ENCODE data around the gene RABEPK.
"Not testable (repeated sequence)": the region's sequence is repeated elsewhere in the genome, so short reads cannot be mapped to it uniquely, and the experiment has no call there.

RABEPK gene

DNA sequence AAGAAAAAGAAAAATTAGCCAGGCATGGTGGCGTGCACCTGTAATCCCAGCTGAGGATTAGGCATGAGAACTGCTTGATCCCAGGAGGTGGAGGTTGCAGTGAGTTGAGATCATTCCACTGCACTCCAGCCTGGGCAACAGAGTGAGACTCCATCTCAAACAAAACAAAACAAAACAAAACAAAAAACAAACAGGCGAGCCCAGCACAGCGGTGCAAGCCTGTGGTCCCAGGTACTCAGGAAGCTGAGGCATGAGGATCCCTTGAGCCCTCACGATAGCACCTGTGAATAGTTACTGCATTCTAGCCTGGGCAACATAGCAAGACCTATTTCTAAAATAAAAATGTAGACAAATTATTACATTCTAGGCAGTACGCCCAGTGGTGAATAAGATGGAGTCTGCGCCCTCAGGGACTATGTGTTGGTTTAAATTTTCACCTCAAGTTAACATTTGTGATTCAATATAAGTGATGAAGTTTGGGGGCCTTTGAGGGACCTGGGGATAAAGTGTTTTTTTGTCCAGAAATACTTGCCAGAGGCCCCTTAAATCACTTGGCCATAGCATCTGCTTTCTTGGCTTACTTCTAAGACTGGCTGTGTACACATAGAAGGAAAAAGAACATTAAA, 57.9 kb downstream of the RABEPK start:
- Mint-ChIP-seq H3K27me3 (no peaks in the 10 kb centered on the region), H3K4me3 (no peak overlapping the region), H3K27ac (no peak overlapping the region), H3K36me3 (no peaks in the 10 kb centered on the region), H3K9me3 (no peaks in the 10 kb centered on the region), H3K4me1 (peaks cover 13% of the 10 kb centered on the region)

GRCh38 chr9:125258832-125259534, 58.6 kb downstream of the RABEPK start:
- Mint-ChIP-seq H3K4me3 (no peak overlapping the region), H3K36me3 (peaks cover 2% of the 10 kb centered on the region), H3K9me3 (no peaks in the 10 kb centered on the region), H3K4me1 (peaks cover 19% of the 10 kb centered on the region), H3K27ac (no peak overlapping the region), H3K27me3 (no peaks in the 10 kb centered on the region)

- peaks cover 30% of the 10 kb centered on the region for H3K4me1 Mint-ChIP-seq
- H3K36me3 Mint-ChIP-seq, result peaks cover 2% of the 10 kb centered on the region
- H3K27me3 Mint-ChIP-seq, result no peaks in the 10 kb centered on the region
- no peaks in the 10 kb centered on the region for H3K9me3 Mint-ChIP-seq
- peak overlapping the region; percentile 99 for H3K4me3 Mint-ChIP-seq
- H3K27ac Mint-ChIP-seq, result peak overlapping the region; percentile 73
Measured at GRCh38 chr9:125260561-125260960, 60.2 kb downstream of the RABEPK start.

- H3K4me1 Mint-ChIP-seq, result peaks cover 36% of the 10 kb centered on the region
- no peaks in the 10 kb centered on the region for H3K27me3 Mint-ChIP-seq
Measured at GRCh38 chr9:125261501-125262293, 61.4 kb downstream of the RABEPK start, which contains the start of gene GAPVD1. Gene GAPVD1 (plus strand): TSS chr9:125261826. CDS start chr9:125298922, 37,096 bp downstream.

GRCh38 chr9:125262294-125262991, 62.1 kb downstream of the RABEPK start:
- Mint-ChIP-seq H3K9me3 (no peaks in the 10 kb centered on the region), H3K4me1 (peaks cover 41% of the 10 kb centered on the region), H3K27me3 (no peaks in the 10 kb centered on the region), H3K27ac (peak overlapping the region; percentile 80), H3K4me3 (peak overlapping the region; percentile 99), H3K36me3 (peaks cover 2% of the 10 kb centered on the region)

More at GRCh38 chr9:125261501-125262293, 61.4 kb downstream of the RABEPK start, which contains the start of gene GAPVD1:
- H3K27ac Mint-ChIP-seq, result peak within 1 kb of the TSS; percentile 86
- peak within 1 kb of the TSS; percentile 99 for H3K4me3 Mint-ChIP-seq
- peaks cover 2% of the 10 kb centered on the region for H3K36me3 Mint-ChIP-seq
- no peaks in the 10 kb centered on the region for H3K9me3 Mint-ChIP-seq

- Mint-ChIP-seq H3K27ac (peak overlapping the region; percentile 57), H3K4me1 (peaks cover 53% of the 10 kb centered on the region), H3K4me3 (peak overlapping the region; percentile 85)
- not testable (repeated sequence) for H3K27me3 Mint-ChIP-seq, H3K36me3 Mint-ChIP-seq, H3K9me3 Mint-ChIP-seq
Measured at GRCh38 chr9:125264068-125264467, 63.7 kb downstream of the RABEPK start.

- Mint-ChIP-seq H3K27ac (peak overlapping the region; percentile 23), H3K27me3 (no peaks in the 10 kb centered on the region), H3K4me3 (no peak overlapping the region), H3K4me1 (peaks cover 65% of the 10 kb centered on the region), H3K9me3 (no peaks in the 10 kb centered on the region), H3K36me3 (peaks cover 15% of the 10 kb centered on the region)
Measured at GRCh38 chr9:125268394-125269013, 68.2 kb downstream of the RABEPK start.

- H3K9me3 Mint-ChIP-seq, result no peaks in the 10 kb centered on the region
- H3K4me3 Mint-ChIP-seq, result no peak overlapping the region
- H3K4me1 Mint-ChIP-seq, result peaks cover 61% of the 10 kb centered on the region
- H3K27ac Mint-ChIP-seq, result no peak overlapping the region
- H3K36me3 Mint-ChIP-seq, result peaks cover 12% of the 10 kb centered on the region
- H3K27me3 Mint-ChIP-seq, result no peaks in the 10 kb centered on the region
Measured at GRCh38 chr9:125269014-125269397, 68.7 kb downstream of the RABEPK start.

GRCh38 chr9:125271081-125271480, 70.7 kb downstream of the RABEPK start:
- Mint-ChIP-seq H3K4me3 (no peak overlapping the region), H3K36me3 (peaks cover 12% of the 10 kb centered on the region), H3K27ac (no peak overlapping the region)

DNA sequence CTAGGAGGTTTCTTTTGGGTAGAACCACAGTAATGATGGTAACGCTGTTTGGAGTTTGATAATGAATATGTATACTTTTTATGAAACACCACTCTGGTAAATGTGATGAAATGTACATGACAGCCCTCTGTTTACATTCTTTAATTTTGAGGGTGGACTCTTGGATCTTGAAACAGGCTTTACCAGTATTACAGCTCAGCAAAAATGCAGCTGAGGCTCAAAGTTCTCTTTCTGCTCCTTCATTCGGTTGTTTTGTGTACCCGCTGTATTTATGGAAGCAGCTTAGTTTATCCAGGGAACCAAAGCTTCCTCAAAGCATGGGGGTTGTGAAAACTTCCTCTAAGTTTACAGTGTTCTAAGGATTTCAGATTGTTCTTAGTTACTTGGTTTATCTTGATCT, 72.4 kb downstream of the RABEPK start:
- H3K36me3 Mint-ChIP-seq, result peaks cover 12% of the 10 kb centered on the region
- peaks cover 51% of the 10 kb centered on the region for H3K4me1 Mint-ChIP-seq
- H3K27ac Mint-ChIP-seq, result no peak overlapping the region
- H3K9me3 Mint-ChIP-seq, result no peaks in the 10 kb centered on the region
- no peaks in the 10 kb centered on the region for H3K27me3 Mint-ChIP-seq
- H3K4me3 Mint-ChIP-seq, result peak overlapping the region; percentile 36

More at GRCh38 chr9:125271081-125271480, 70.7 kb downstream of the RABEPK start:
- no peaks in the 10 kb centered on the region for H3K27me3 Mint-ChIP-seq
- no peaks in the 10 kb centered on the region for H3K9me3 Mint-ChIP-seq
- peaks cover 50% of the 10 kb centered on the region for H3K4me1 Mint-ChIP-seq

GRCh38 chr9:125276771-125277170, 76.4 kb downstream of the RABEPK start:
- H3K27ac Mint-ChIP-seq, result no peak overlapping the region
- no peaks in the 10 kb centered on the region for H3K27me3 Mint-ChIP-seq
- H3K36me3 Mint-ChIP-seq, result peaks cover 5% of the 10 kb centered on the region
- H3K9me3 Mint-ChIP-seq, result no peaks in the 10 kb centered on the region
- H3K4me1 Mint-ChIP-seq, result peaks cover 27% of the 10 kb centered on the region
- no peak overlapping the region for H3K4me3 Mint-ChIP-seq

DNA sequence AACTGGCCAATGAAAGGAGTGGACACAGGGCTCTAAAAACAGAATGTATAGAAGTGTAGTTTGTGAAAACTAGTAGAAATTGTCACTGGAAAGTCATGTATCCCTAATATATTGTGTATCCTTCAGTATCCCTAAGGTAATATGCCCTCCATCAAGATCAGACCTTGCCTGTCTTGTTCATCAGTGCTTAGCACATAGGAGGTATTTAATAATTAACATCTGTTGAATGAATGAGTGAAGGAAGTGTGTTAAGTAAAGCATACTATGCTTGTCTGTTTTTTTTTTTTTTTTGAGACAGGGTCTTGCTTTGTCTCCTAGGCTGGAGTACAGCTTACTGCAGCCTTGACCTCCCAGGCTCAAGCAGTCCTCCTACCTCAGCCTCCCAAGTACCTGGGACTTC, 77.1 kb downstream of the RABEPK start:
- Mint-ChIP-seq H3K27ac (no peak overlapping the region), H3K4me1 (peaks cover 25% of the 10 kb centered on the region), H3K27me3 (no peaks in the 10 kb centered on the region)

DNA sequence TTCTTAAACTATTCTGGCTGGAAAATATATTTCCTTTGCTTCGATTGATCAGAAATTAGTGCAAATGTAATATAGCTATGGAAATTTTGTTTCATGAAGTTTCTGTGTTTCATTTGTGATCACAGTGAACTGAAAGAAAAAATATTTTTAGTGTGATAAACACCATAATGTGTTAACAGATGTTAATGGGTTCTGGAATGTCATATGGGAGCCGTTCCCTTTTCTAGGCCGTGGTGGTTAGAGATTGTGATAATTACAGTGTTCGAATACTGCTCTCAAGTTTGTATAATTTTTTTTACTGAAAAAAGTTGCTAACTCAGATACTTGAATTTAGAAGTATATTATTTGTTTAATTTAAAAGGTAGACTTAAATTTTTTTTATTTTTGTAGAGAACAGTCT, 80.6 kb downstream of the RABEPK start:
- Mint-ChIP-seq H3K36me3 (peaks cover 3% of the 10 kb centered on the region), H3K27ac (no peak overlapping the region), H3K27me3 (no peaks in the 10 kb centered on the region), H3K4me3 (no peak overlapping the region), H3K4me1 (peaks cover 24% of the 10 kb centered on the region), H3K9me3 (no peaks in the 10 kb centered on the region)

More for the DNA sequence above, 77.1 kb downstream of the RABEPK start:
- Mint-ChIP-seq H3K36me3 (peaks cover 5% of the 10 kb centered on the region), H3K9me3 (no peaks in the 10 kb centered on the region), H3K4me3 (no peak overlapping the region)

All from activated naive CD4-positive, alpha-beta T cell treated with anti-CD3 and anti-CD28 coated beads, Interleukin-2, amount 50 U/mL, for 24 hours (primary cell).